Kidney (tissue), 14 donors: ENCODE measurements around the gene BTBD1. TPM values are rescaled to one million over a fixed set of nuclear protein-coding genes. Genes with fewer than 3 reads are reported as not detected.

Experiments
- DNase-seq, 5 donors: peaks; one replicate each; pipeline ENCODE4 v3.0.0-alpha.2; 2013 to 2020
- FAIRE-seq: peaks from 2 replicates; lab custom pipeline; 2012; peaks lifted over from hg19 to GRCh38; lab: Jason Lieb, UNC
- H3K27ac ChIP-seq, 2 donors: one replicate each; pipeline ENCODE4 v1.7.0; 2013; ENCODE audit warnings: low read depth in 2 of 2, low read length in 2 of 2, inconsistent platforms in 1 of 2
- H3K27me3 ChIP-seq: one replicate; pipeline ENCODE4 v1.7.1; 2013; ENCODE audit warnings: low read length, inconsistent platforms; ENCODE audit not compliant: control insufficient read depth, insufficient read depth
- H3K36me3 ChIP-seq, 3 donors: one replicate each; pipeline versions ENCODE4 v1.7.0 to v1.7.1; 2013; ENCODE audit warnings: low read length in 3 of 3, control low read depth in 1 of 3, inconsistent platforms in 1 of 3; ENCODE audit not compliant: insufficient read depth in 3 of 3, control insufficient read depth in 2 of 3
- H3K4me1 ChIP-seq, 3 donors: one replicate each; pipeline versions ENCODE4 v1.7.0 to v1.7.1; 2013; ENCODE audit warnings: low read length in 3 of 3, inconsistent platforms in 1 of 3, low read depth in 1 of 3; ENCODE audit not compliant: control insufficient read depth in 2 of 3, insufficient read depth in 2 of 3
- H3K4me3 ChIP-seq, 3 donors: one replicate each; pipeline versions ENCODE4 v1.7.0 to v1.8.1; 2013; ENCODE audit warnings: low read length in 3 of 3, control low read depth in 1 of 3, inconsistent platforms in 1 of 3
- H3K9ac ChIP-seq, 3 donors: one replicate each; pipeline versions ENCODE4 v1.7.0 to v1.7.1; 2013; ENCODE audit warnings: low read length in 3 of 3, control low read depth in 1 of 3, inconsistent platforms in 1 of 3
- H3K9me3 ChIP-seq, 3 donors: one replicate each; pipeline versions ENCODE4 v1.7.0 to v1.7.1; 2013; ENCODE audit warnings: low read length in 3 of 3, control low read depth in 1 of 3, inconsistent platforms in 1 of 3; ENCODE audit not compliant: control insufficient read depth in 2 of 3, insufficient read depth in 1 of 3
- CTCF ChIP-seq: IDR thresholded peaks from 3 replicates; pipeline ENCODE4 v1.5.1; 2012; ENCODE audit warnings: mild to moderate bottlenecking, moderate library complexity, borderline replicate concordance; ENCODE audit not compliant: insufficient read depth; ENCODE audit errors: extremely low read depth
- intact Hi-C: fragments of 100-400 bp; cut with DNase I; formaldehyde crosslinking; loops from one replicate; pipeline ENCODE4 v1.11.1; 2022
- polyA plus RNA-seq: library from polyadenylated mRNA; stranded (reverse); fragments of 350-450 nt; fragmentation: Illumina TruSeq; extraction: RNeasy Lipid Tissue Mini Kit (QIAGEN cat#74804); gene quantifications from one replicate; pipeline ENCODE4 v1.2.3, GENCODE V29; 2014; ENCODE audit warnings: low read depth, low replicate concordance; ENCODE audit not compliant: insufficient read depth
- total RNA-seq: library from RNA; stranded (reverse); fragmentation: NEBNext Ultra II Directional; extraction: Animal tissue kit (Norgen Biotek cat#: 25700); gene quantifications from one replicate; pipeline ENCODE4 v1.2.1, GENCODE V29; 2021
- donor health status: control.
- donor health status: control.
- donor health status: control.
- donor health status: control.
- donor health status: control.
- donor health status: DM: yes; HTN: yes; CAD: no.
- donor health status: Normal renal cell carcinoma (clear cell type).

Gene BTBD1
- total and polyA plus RNA-seq, 2 donors from 2014 or later, result 29.1 to 52.0 TPM

GRCh38 chr15:83057696-83058376, 9.2 kb downstream of the BTBD1 start:
- Histone ChIP-seq H3K9ac (no peak overlapping the region), H3K4me3 (no peak overlapping the region), H3K4me1 (peaks cover 0 to 6% (median 0%) of the 10 kb centered on the region in 3 donors), H3K27me3 (no peaks in the 10 kb centered on the region), H3K36me3 (peaks cover 0 to 4% (median 0%) of the 10 kb centered on the region in 3 donors), H3K9me3 (no peaks in the 10 kb centered on the region), H3K27ac (no peak overlapping the region)
- TF ChIP-seq CTCF, result no peak
- intact Hi-C loops, result no loop called here
- FAIRE-seq (no peak), DNase-seq (no peak)

GRCh38 chr15:83057002-83057401, 10.1 kb downstream of the BTBD1 start:
- H3K27ac ChIP-seq, result no peak overlapping the region
- H3K9ac ChIP-seq, result no peak overlapping the region
- intact Hi-C loops, result no loop called here
- H3K4me3 ChIP-seq, result no peak overlapping the region
- DNase-seq, result no peak
- H3K4me1 ChIP-seq, result peaks cover 0 to 3% (median 0%) of the 10 kb centered on the region in 3 donors
- no peak for TF ChIP-seq CTCF
- no peak for FAIRE-seq
- no peaks in the 10 kb centered on the region for H3K9me3 ChIP-seq
- peaks cover 0 to 4% (median 0%) of the 10 kb centered on the region in 3 donors for H3K36me3 ChIP-seq
- H3K27me3 ChIP-seq, result no peaks in the 10 kb centered on the region

GRCh38 chr15:83053151-83053550, 13.9 kb downstream of the BTBD1 start:
- DNase-seq (peak in 2 of 5 donors; percentile 21 to 49), FAIRE-seq (no peak)
- Histone ChIP-seq H3K4me3 (no peak overlapping the region), H3K27ac (no peak overlapping the region), H3K9me3 (no peaks in the 10 kb centered on the region), H3K9ac (no peak overlapping the region), H3K36me3 (peaks cover 2 to 6% (median 4%) of the 10 kb centered on the region in 3 donors), H3K4me1 (no peaks in the 10 kb centered on the region), H3K27me3 (no peaks in the 10 kb centered on the region)
- no peak for TF ChIP-seq CTCF
- intact Hi-C loops, result no loop called here
